Limb (tissue), 2 donors: ENCODE measurements around the gene TIMM10B.

Experiments used
- DNase-seq, 2 donors: peaks; one replicate each; pipeline ENCODE4 v3.0.0-alpha.2; 2016; ENCODE audit errors: extremely low spot score in 2 of 2

TIMM10B gene

GRCh38 chr11:6481012-6481923, at the start of gene TIMM10B, which contains the start of gene ARFIP2:
TIMM10B (plus strand) TSS chr11:6481501; CDS start chr11:6481517, 16 bp downstream.
ARFIP2 (minus strand) TSS chr11:6481331; CDS start chr11:6480421, 910 bp downstream.
- DNase-seq: peak; percentile 97 to 99

GRCh38 chr11:6431861-6432260, 49.4 kb upstream of the TIMM10B start:
- no peak for DNase-seq

- no peak for DNase-seq
Observed at GRCh38 chr11:6433998-6434660, 47.2 kb upstream of the TIMM10B start.

GRCh38 chr11:6437423-6437822, 43.9 kb upstream of the TIMM10B start:
- no peak for DNase-seq

GRCh38 chr11:6437993-6438392, 43.3 kb upstream of the TIMM10B start:
- DNase-seq: no peak

- peak; percentile 38 to 42 for DNase-seq
Observed at GRCh38 chr11:6438979-6439571, 42.2 kb upstream of the TIMM10B start.

- no peak for DNase-seq
Observed at GRCh38 chr11:6440906-6441358, 40.4 kb upstream of the TIMM10B start, which contains the start of gene HPX. HPX (minus strand) TSS chr11:6440987; CDS start chr11:6440963, 24 bp downstream.

- DNase-seq: no peak
Observed at GRCh38 chr11:6442441-6442840, 38.9 kb upstream of the TIMM10B start.

GRCh38 chr11:6443269-6444003, 37.9 kb upstream of the TIMM10B start:
- DNase-seq: peak; percentile 32 to 44

GRCh38 chr11:6448574-6448973, 32.7 kb upstream of the TIMM10B start:
- DNase-seq: no peak

GRCh38 chr11:6452219-6452618, 29.1 kb upstream of the TIMM10B start:
- DNase-seq: no peak

- no peak for DNase-seq
Observed at GRCh38 chr11:6453152-6453551, 28.1 kb upstream of the TIMM10B start.

- no peak for DNase-seq
Observed at GRCh38 chr11:6455070-6455469, 26.2 kb upstream of the TIMM10B start.

GRCh38 chr11:6456361-6457073, 24.8 kb upstream of the TIMM10B start:
- DNase-seq: no peak

GRCh38 chr11:6457581-6458320, 23.6 kb upstream of the TIMM10B start:
- no peak for DNase-seq

GRCh38 chr11:6458352-6459098, 22.8 kb upstream of the TIMM10B start:
- DNase-seq: no peak

- DNase-seq: no peak
Observed at GRCh38 chr11:6459099-6459450, 22.2 kb upstream of the TIMM10B start.

- peak; percentile 80 to 85 for DNase-seq
Observed at GRCh38 chr11:6468712-6469495, 12.4 kb upstream of the TIMM10B start.
